Natural killer cell (primary cell): ENCODE results near the gene PYGL. TPM values are rescaled to one million over a fixed set of nuclear protein-coding genes. Genes with fewer than 3 reads are reported as not detected.

Source experiments
- ATAC-seq, 3 donors: fragments of 150-1000 bp in 2 of 3; fragments of 200-7000 bp in 1 of 3; cut with Tn5 transposase; 1 replicate in 1 of 3; 2 replicates in 2 of 3; pipeline ENCODE4 v1.10.0; 2021; ENCODE audit warnings: mild to moderate bottlenecking in 2 of 3, moderate library complexity in 2 of 3
- DNase-seq, 2 donors: peaks; one replicate each; pipeline versions ENCODE4 v3.0.0 to v3.0.0-alpha.2; 2013 to 2021; ENCODE audit warnings: mixed read lengths in 1 of 2
- H3K27ac ChIP-seq: one replicate; pipeline ENCODE4 v1.5.1; 2013; ENCODE audit warnings: mild to moderate bottlenecking, low read length
- H3K27me3 ChIP-seq: one replicate; pipeline ENCODE4 v1.6.1; 2013; ENCODE audit warnings: low read length; ENCODE audit not compliant: control insufficient read depth, insufficient read depth
- H3K36me3 ChIP-seq: one replicate; pipeline ENCODE4 v1.6.1; 2013; ENCODE audit warnings: low read length; ENCODE audit not compliant: control insufficient read depth, insufficient read depth
- H3K4me1 ChIP-seq: one replicate; pipeline ENCODE4 v1.6.1; 2013; ENCODE audit warnings: low read length; ENCODE audit not compliant: control insufficient read depth, insufficient read depth
- H3K4me3 ChIP-seq: one replicate; pipeline ENCODE4 v1.5.1; 2013; ENCODE audit warnings: low read length
- H3K9me3 ChIP-seq: one replicate; pipeline ENCODE4 v1.6.1; 2013; ENCODE audit warnings: low read length; ENCODE audit not compliant: control insufficient read depth, insufficient read depth
- H3K27ac Mint-ChIP-seq, 2 donors: one replicate each; pipeline ENCODE4 v1.8.0; 2022; ENCODE audit warnings: mild to moderate bottlenecking in 2 of 2, mixed read lengths in 2 of 2, moderate library complexity in 1 of 2
- H3K27me3 Mint-ChIP-seq, 2 donors: one replicate each; pipeline ENCODE4 v1.8.0; 2022; ENCODE audit warnings: low read depth in 2 of 2, mixed read lengths in 2 of 2
- H3K36me3 Mint-ChIP-seq: one replicate; pipeline ENCODE4 v1.8.0; 2022; ENCODE audit warnings: mixed read lengths
- H3K4me1 Mint-ChIP-seq, 2 donors: one replicate each; pipeline ENCODE4 v1.8.0; 2022; ENCODE audit warnings: mixed read lengths in 2 of 2
- H3K4me3 Mint-ChIP-seq: one replicate; pipeline ENCODE4 v1.8.0; 2022; ENCODE audit warnings: mild to moderate bottlenecking, moderate library complexity, mixed read lengths
- H3K9me3 Mint-ChIP-seq, 2 donors: one replicate each; pipeline ENCODE4 v1.8.0; 2022; ENCODE audit warnings: mixed read lengths in 2 of 2
- CTCF ChIP-seq: fragments of 200-600 bp; IDR thresholded peaks from one replicate; pipeline ENCODE4 v1.8.0; 2022; ENCODE audit warnings: antibody characterized with exemption
- WGBS: methylation state at CpG from one replicate; pipeline ENCODE4 v1.1.7; 2013; ENCODE audit warnings: missing lambda C conversion rate; ENCODE audit not compliant: insufficient coverage; 5-methylcytosine and 5-hydroxymethylcytosine counted together
- intact Hi-C: fragments of 100-400 bp; cut with micrococcal nuclease; formaldehyde crosslinking; loops from one replicate; pipeline ENCODE4 v1.14.2; 2022
- total RNA-seq, 4 donors: library from RNA; stranded (reverse); fragments of 120-200 nt in 1 of 4; gene quantifications; one replicate each; pipeline versions ENCODE4 v1.2.3 to v1.2.4, GENCODE V29; 2013 to 2022

The PYGL gene
- total RNA-seq, 3 donors from 2014 or later (not counting 1 experiment from before 2014, with no cell fraction given), result 2.0 to 22.3 (median 3.2) TPM

- no peaks in the 10 kb centered on the region for H3K4me1 ChIP-seq
- no peak overlapping the region for H3K27ac ChIP-seq
- H3K27me3 Mint-ChIP-seq, result peaks cover 4 to 6% of the 10 kb centered on the region in 2 donors
- H3K4me3 Mint-ChIP-seq, result no peak overlapping the region
- intact Hi-C loops, result no loop called here
- no peaks in the 10 kb centered on the region for H3K9me3 Mint-ChIP-seq
- no peak for TF ChIP-seq CTCF
- whole genome bisulfite sequencing, result 89% methylated on average over 4 of the region's 6 CpGs
- H3K36me3 Mint-ChIP-seq, result no peaks in the 10 kb centered on the region
- no peak for ATAC-seq
- no peak overlapping the region for H3K27ac Mint-ChIP-seq
- H3K9me3 ChIP-seq, result no peaks in the 10 kb centered on the region
- no peaks in the 10 kb centered on the region for H3K36me3 ChIP-seq
- no peaks in the 10 kb centered on the region for H3K27me3 ChIP-seq
- H3K4me3 ChIP-seq, result no peak overlapping the region
- no peaks in the 10 kb centered on the region for H3K4me1 Mint-ChIP-seq
- no peak for DNase-seq
These were observed 26.9 kb upstream of the PYGL start for GRCh38 chr14:50970886-50971781.

GRCh38 chr14:50967790-50968189 lies 23.5 kb upstream of the PYGL start:
- intact Hi-C loops, result no loop called here
- no peak for TF ChIP-seq CTCF
- Histone ChIP-seq H3K27me3 (no peaks in the 10 kb centered on the region), H3K4me3 (no peak overlapping the region), H3K9me3 (no peaks in the 10 kb centered on the region), H3K36me3 (no peaks in the 10 kb centered on the region), H3K27ac (no peak overlapping the region), H3K4me1 (no peaks in the 10 kb centered on the region)
- Mint-ChIP-seq H3K36me3 (no peaks in the 10 kb centered on the region), H3K4me3 (no peak overlapping the region), H3K4me1 (no peaks in the 10 kb centered on the region), H3K27me3 (peaks cover 7 to 14% of the 10 kb centered on the region in 2 donors), H3K9me3 (no peaks in the 10 kb centered on the region), H3K27ac (no peak overlapping the region)
- DNase-seq (no peak), ATAC-seq (no peak)
- WGBS, result 17% methylated on average over 2 of the region's 2 CpGs

- no peak overlapping the region for H3K27ac Mint-ChIP-seq
- H3K4me1 ChIP-seq, result no peaks in the 10 kb centered on the region
- no peak for TF ChIP-seq CTCF
- ATAC-seq (no peak), DNase-seq (no peak)
- no peaks in the 10 kb centered on the region for H3K36me3 Mint-ChIP-seq
- no peaks in the 10 kb centered on the region for H3K27me3 ChIP-seq
- H3K9me3 Mint-ChIP-seq, result no peaks in the 10 kb centered on the region
- no peak overlapping the region for H3K4me3 Mint-ChIP-seq
- H3K27ac ChIP-seq, result no peak overlapping the region
- intact Hi-C loops, result no loop called here
- H3K27me3 Mint-ChIP-seq, result peaks cover 7 to 19% of the 10 kb centered on the region in 2 donors
- 70% methylated on average over 3 of the region's 3 CpGs for WGBS
- H3K9me3 ChIP-seq, result no peaks in the 10 kb centered on the region
- H3K4me3 ChIP-seq, result no peak overlapping the region
- no peaks in the 10 kb centered on the region for H3K36me3 ChIP-seq
- H3K4me1 Mint-ChIP-seq, result no peaks in the 10 kb centered on the region
These were observed 22.8 kb upstream of the PYGL start for GRCh38 chr14:50967103-50967502.
